CD4-positive, alpha-beta T cell treated with Interleukin-4 for 4 hours (primary cell): Measurements from ENCODE around the gene HTT.

Experiments
- DNase-seq: peaks from one replicate; pipeline ENCODE4 v3.0.0-alpha.2; 2020

HTT gene

GRCh38 chr4:3280466-3280865 lies 206.0 kb downstream of the HTT start:
- DNase-seq, result no peak

GRCh38 chr4:3283483-3283882 lies 209.0 kb downstream of the HTT start:
- DNase-seq, result no peak

DNA sequence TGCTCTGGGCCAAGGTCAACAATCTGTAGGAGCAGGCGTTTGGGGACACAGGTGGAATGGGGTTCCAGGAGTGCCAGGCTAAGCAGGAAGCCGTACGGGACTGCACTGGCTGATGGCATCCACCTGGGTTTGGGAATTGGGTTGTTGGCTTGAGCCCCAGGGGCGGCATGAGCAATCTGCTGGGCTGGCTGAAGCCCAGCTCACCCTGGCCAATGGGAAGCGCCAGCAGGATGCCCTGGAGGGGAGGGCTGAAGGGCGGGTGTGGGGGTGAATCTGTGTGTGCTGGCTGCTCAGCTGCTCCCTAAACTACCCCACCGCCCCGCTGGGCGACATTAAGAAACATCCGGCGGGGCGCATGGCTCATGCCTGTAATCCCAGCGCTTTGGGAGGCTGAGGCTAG lies 209.4 kb downstream of the HTT start:
- DNase-seq, result no peak

- no peak for DNase-seq
These were observed 210.5 kb downstream of the HTT start for GRCh38 chr4:3284734-3285557.

DNA sequence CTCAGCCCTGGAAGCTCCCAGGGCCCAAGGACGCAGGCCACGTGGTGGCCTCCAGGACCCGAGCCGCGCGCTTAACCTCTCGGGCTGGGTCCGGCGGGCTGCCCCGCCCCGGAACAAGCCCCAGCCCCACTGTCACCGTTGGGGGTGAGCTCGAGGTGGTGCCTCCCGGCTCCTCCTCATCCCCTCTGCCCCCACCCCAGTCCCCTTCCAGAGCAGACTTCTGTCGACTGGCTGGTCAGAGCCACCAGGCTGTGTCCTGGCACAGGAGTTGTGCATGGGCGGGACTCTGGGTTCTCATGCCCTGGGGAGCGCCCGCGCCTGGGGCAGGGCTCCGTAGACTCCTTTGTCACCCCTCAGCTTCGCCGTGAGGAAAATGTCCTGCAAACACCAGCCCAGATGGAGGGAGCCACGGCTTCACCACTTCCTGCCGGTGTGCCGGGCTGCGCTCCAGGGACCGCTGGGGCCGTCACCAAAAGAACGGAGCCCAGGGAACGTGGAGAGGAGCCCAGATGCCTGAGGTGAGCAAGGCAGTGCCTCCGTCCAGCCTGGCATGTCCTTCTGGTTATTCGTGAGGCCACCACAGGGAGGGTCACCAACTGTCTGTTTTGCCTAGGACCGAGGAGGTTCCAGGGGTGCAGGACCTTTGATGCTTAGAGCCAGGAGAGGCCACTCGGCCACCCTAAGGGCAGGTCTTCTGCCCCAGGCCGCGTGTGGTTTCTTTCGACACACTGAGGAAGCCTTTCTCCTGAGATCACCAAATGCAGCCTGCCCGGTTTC lies 211.3 kb downstream of the HTT start:
- no peak for DNase-seq

- no peak for DNase-seq
These were observed 212.1 kb downstream of the HTT start for GRCh38 chr4:3286335-3287175.

DNA sequence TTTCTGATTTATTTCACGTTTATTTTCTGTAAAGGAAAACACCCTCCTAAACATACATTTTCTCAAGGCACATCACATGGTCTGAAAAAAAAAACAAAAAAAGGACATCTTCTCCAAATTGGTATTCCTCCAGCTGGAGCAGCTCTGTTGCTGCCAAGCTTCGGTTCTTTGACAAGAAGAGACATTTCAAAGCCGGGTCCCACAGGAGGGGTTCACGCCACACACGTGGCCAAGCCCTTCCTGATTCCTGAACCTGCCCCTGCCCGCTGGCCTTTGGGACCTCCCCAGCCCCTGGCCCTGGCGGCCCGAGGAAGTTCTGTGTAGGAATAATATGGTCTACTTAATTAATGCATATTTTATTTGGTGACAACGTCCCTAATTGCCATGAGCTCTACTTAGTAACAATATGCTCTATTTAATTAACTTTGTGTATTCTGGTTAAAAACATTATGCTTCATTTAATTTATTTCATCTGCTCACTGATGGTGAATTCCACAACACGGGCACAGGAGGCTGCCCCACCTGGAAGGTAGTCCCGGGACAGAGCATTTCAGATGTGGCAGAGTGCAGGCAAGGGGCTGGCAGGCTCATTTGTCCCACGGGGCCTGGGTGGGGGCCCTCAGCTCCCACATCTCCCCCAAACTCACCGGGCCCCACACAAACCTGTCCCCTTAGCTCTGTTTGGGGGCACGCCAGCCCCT lies 212.9 kb downstream of the HTT start:
- no peak for DNase-seq

- DNase-seq, result no peak
These were observed 213.6 kb downstream of the HTT start for GRCh38 chr4:3287972-3288570.

GRCh38 chr4:3288571-3289094 lies 214.2 kb downstream of the HTT start:
- DNase-seq, result no peak

- DNase-seq, result no peak
These were observed 216.0 kb downstream of the HTT start for GRCh38 chr4:3290476-3290875.

GRCh38 chr4:3290889-3291321 lies 216.4 kb downstream of the HTT start:
- DNase-seq, result no peak

GRCh38 chr4:3291411-3291968 lies 217.0 kb downstream of the HTT start:
- no peak for DNase-seq

DNA sequence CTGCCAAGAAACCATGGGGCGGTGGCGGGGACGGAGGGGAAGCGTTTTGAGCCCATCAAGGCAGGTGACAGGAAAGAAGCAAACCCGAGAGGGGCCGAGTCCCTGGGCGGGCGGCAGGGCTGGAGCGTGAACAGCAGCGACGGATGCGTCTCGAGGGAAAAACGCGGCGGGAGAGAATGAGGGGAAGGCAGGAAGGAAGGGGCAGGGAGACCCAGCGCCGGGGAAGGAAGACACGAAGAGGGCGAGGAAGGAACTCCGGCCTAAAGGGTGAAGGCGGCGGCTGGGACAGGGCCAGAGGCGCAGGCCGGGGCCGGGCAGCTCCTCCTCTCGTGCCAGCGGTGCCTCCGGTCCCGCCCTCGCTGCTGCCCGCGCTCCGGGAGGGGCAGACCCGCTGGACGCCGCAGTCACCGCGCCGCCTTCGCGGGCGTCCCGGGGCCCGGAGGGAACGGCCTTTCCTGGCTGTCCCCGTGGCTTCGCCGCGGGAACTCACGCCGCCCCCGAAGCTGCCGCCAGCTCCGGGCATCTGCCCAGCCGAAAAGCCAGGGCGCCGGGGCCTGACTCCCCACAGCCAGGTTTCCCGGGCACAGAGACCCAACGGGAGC lies 217.6 kb downstream of the HTT start:
- DNase-seq, result no peak

GRCh38 chr4:3292571-3293400 lies 218.3 kb downstream of the HTT start, which contains the start of gene RGS12:
TSS of gene RGS12 (plus strand) at chr4:3293021. CDS start at chr4:3316171, 23,150 bp downstream.
- peak; percentile 87 for DNase-seq
